Measurements from ENCODE around the gene ZNF444. TPM values are rescaled to one million over a fixed set of nuclear protein-coding genes. Genes with fewer than 3 reads are reported as not detected.

The ZNF444 gene
- total RNA-seq, 2 experiments from 2014 or later = 29.3 to 32.5 TPM

DNA sequence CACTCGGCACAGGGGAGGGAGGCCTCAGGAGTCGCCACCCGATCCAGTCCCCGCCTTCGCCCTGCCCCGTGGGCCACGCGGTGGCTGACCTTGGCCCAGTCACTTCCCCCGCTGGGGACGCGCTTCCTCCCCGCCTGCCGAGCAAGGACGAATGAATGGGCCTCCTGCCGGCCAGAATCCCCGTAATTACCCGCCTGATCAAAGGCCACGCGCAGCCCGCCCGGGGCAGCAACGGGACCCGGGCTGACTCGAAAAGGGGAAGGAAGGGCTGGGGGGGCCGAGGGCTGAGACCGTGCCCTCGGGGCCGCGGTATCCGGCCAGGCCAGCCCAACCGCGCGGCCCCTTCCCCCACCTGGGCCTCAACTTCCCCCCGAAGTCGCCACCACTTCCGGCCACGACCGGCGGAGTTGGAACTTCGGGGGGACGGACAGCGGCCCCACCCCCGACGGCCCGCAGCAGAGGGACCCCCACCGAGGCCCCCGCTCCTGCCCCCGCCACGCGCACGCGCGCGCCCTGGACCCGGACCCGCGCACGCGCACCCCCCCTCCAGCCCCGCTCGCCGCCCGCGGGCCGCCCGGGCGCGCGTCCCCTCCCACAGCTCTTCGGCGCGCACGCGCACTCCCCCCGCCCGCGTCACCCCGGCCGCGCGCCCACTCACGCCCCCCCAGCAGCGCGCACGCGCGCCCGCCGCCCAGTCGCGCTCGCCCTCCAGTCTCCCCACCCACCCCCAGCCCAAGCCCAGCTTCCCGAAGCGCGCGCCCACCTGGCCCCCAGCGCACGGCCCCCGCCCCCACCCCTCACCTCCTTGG, 20.5 kb upstream of the ZNF444 start:
- DNase-seq (peak; percentile 82), ATAC-seq (peak; percentile 48)
- H3K4me1 Mint-ChIP-seq = peaks cover 32% of the 10 kb centered on the region
- H3K4me3 Mint-ChIP-seq = peak overlapping the region; percentile 83
- peak overlapping the region; percentile 92 for H3K27ac Mint-ChIP-seq
- H3K36me3 Mint-ChIP-seq = peaks cover 3% of the 10 kb centered on the region
- CTCF ChIA-PET = interaction anchor here (0.9 to 1.0 kb wide), 3 partner anchors 22 to 213 kb away, joined by 3 read pairs; no protein-coding TSS in a partner anchor
- no peaks in the 10 kb centered on the region for H3K27me3 Mint-ChIP-seq
- H3K9me3 Mint-ChIP-seq (ENCODE audit: low read depth) = no peaks in the 10 kb centered on the region

DNA sequence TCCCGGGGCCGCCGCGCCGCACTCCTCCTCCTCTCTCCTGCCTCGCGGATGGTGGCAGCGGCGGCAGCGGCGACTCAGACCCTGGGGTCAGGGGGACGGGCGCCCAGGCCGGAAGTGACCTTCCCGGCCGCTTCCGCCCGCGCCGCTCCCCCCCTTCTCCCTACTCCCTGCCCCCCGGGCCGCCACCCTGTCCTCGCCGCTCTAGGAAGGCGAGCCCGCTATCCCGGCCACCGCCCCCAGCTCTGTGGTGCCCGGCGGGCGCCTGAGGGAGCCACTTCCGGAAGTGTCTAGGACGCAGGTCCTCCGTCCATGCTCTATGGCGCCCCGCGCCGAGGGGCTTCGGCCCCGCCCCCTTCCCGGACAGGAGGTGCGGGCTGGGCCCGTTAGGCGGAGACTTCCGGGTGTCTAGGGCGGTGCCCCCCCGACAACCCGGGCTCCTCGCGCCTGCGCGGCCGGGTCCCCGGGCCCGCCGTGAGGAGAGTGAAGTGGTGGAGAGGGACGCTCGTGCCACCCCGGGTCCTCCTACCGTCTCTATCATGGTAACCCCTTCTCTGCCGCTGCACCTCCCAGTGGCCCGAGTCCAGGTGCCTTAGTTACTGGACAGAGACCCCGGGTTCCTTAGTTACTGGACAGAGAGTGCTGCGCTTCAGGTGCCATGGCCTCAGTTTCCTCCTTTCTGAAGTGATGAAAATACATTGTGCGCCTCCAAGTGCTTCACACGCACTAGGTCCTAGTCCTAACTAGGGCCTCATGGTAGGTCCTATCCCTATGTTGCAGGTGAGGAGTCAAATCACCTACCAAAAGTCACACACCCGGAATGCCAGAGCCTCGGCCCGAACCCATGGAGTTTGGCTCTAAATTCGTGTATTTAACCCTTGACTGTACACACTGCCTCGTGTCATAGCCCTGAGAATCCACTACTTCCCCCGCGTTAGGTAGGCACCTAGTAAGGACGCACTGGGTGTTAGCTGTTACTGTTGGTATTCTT, 19.6 kb upstream of the ZNF444 start, which contains the start of gene ZNF787:
ZNF787 (minus strand) TSS at position 116 of the 988 bp plus-strand sequence. CDS start 18,078 bp downstream, outside the sequence.
- CTCF ChIA-PET = interaction anchor here (0.9 to 1.4 kb wide), 4 partner anchors 21 to 212 kb away, joined by 3 to 4 read pairs (median 3); no protein-coding TSS in a partner anchor
- peaks cover 3% of the 10 kb centered on the region for H3K36me3 Mint-ChIP-seq
- peak; percentile 89 for ATAC-seq

DNA sequence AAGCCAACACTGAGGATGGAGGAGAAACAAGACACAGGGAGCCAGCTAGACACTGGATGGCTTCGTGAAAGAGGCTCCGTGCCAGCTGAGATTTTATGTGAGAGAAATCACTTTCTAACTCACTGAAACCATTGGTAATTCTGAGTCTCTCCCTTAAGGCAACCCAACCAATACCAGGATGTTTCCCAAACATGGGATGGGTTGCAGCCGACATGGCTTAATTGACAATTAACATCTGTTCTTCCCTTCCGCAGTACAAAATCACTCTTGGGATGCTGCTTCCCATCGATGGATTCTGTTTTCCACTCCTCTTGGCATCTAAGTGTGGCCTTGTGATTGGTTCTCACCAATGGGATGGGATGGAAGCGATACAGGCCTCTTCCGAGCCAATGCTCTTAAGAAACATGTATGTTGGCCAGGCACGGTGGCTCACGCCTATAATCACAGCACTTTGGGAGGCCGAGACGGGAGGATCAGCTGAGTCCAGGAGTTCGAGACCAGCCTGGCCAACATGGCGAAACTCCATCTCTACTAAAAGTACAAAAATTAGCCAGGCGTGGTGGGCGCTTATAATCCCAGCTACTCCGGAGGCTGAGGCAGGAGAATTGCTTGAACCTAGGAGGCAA, 17.7 kb upstream of the ZNF444 start:
- CTCF ChIA-PET = interaction anchor here (1.4 kb wide), 1 partner anchor 43 kb away, joined by 4 read pairs; no protein-coding TSS in a partner anchor
- Mint-ChIP-seq H3K36me3 (peaks cover 3% of the 10 kb centered on the region), H3K4me1 (peaks cover 27% of the 10 kb centered on the region), H3K27me3 (no peaks in the 10 kb centered on the region), H3K9me3 (ENCODE audit: low read depth) (no peaks in the 10 kb centered on the region), H3K27ac (no peak overlapping the region), H3K4me3 (no peak overlapping the region)
- DNase-seq (no peak), ATAC-seq (no peak)

More for the DNA sequence above, 19.6 kb upstream of the ZNF444 start, which contains the start of gene ZNF787:
- Mint-ChIP-seq H3K9me3 (ENCODE audit: low read depth) (no peaks in the 10 kb centered on the region), H3K27me3 (no peaks in the 10 kb centered on the region), H3K4me1 (peaks cover 30% of the 10 kb centered on the region), H3K27ac (peak within 1 kb of the TSS; percentile 92), H3K4me3 (peak within 1 kb of the TSS; percentile 83)
- DNase-seq = peak; percentile 98

DNA sequence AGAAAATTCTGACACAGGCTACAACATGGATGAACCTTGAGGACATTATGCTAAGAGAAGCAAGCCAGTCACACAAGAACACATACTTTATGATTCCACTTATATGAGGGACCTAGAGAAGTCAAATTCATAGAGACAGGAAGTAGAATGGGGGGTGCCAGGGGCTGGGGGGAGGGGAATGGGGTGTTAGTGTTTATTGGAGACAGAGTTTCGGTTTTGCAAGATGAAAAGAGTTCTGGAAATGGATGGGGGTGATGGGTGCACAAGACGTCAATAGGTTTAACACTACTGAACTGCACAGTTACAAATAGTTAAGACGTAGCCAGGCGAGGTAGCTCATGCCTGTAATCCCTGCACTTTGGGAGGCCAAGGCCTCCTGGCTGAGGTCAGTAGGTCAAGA, 16.5 kb upstream of the ZNF444 start:
- ATAC-seq (no peak), DNase-seq (no peak)
- Mint-ChIP-seq H3K27ac (no peak overlapping the region), H3K4me3 (no peak overlapping the region), H3K27me3 (no peaks in the 10 kb centered on the region), H3K9me3 (ENCODE audit: low read depth) (no peaks in the 10 kb centered on the region), H3K4me1 (peaks cover 18% of the 10 kb centered on the region), H3K36me3 (no peaks in the 10 kb centered on the region)
- CTCF ChIA-PET = no interaction called here

DNA sequence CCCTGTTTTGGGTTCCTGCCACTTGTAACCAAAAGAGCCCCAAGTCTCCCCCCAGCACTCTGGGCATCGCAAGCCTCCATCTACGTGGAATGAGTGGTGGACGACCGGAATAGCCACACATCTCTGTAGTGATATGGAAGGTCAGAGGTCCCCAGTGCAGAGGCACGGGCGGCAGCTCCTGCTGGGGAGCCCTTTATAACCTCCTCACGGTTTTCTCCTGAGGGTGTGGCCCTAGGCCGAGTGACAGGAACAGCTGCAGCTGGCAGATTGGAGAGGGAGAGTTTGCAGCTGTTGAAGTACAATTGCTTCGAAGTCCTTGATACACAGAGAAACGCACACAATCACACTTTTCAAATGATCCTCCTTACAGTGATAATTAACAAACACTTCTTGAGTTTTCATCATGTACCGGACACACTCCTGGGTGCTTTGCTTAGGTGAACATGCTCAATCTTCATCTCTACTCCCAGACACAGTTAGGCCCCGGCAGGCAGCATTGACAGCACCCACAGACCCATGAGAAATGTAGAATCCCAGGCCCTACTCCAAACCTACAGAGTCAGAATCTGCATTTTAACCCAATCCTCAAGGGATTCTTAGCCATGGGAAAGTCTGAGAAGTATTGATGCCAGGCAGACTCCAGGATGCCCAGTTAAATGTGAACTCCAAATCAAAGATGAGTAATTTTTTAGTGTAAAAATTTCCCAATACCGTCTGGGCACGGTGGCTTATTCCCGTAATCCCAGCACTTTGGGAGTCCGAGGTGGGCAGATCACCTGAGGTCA, 15.1 kb upstream of the ZNF444 start:
- H3K27me3 Mint-ChIP-seq = no peaks in the 10 kb centered on the region
- H3K36me3 Mint-ChIP-seq = no peaks in the 10 kb centered on the region
- CTCF ChIA-PET = no interaction called here
- no peak overlapping the region for H3K4me3 Mint-ChIP-seq
- H3K27ac Mint-ChIP-seq = no peak overlapping the region
- H3K4me1 Mint-ChIP-seq = peaks cover 11% of the 10 kb centered on the region
- DNase-seq (no peak), ATAC-seq (no peak)
- H3K9me3 Mint-ChIP-seq (ENCODE audit: low read depth) = no peaks in the 10 kb centered on the region

DNA sequence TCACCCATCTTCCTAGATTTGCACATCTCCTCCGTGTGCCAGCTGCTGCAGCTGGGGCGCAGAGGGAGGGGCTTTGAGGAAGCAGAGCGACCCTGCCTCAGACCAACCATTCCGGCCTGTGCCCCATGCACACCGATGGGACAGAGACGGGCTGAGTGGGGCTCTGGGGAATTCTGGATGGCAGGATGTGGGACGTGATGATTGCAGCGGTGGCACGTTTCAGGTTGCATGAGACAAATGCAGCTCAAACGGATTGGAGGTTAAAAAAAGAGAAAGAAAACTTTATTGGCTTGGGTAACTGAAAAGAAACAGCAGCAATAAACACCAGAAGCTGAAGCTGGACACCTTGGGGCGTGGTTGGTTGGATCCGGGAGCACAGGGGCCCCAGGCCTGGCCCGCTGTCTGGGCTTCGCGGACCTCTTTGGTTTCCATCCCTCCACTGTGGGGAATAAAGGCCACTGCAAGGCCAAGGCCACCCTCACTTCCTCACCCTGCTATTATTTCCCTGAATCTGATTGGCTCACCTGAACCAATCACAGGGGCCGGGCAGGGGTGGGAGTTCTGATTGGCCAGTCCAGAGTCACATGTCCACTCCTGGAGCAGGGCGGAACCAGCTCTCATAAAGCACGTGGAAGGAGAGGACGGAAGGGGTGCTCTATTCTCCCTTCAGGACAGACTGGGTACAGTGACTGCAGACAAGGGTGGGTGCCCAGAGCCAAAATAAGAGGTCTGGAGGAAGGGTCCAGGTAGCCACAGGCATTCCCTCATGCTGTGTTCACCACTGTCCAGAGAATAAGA, 13.9 kb upstream of the ZNF444 start:
- Mint-ChIP-seq H3K4me3 (no peak overlapping the region), H3K9me3 (ENCODE audit: low read depth) (no peaks in the 10 kb centered on the region), H3K36me3 (no peaks in the 10 kb centered on the region), H3K27ac (no peak overlapping the region), H3K27me3 (no peaks in the 10 kb centered on the region), H3K4me1 (peaks cover 7% of the 10 kb centered on the region)
- no peak for DNase-seq
- CTCF ChIA-PET = no interaction called here
- ATAC-seq = no peak

DNA sequence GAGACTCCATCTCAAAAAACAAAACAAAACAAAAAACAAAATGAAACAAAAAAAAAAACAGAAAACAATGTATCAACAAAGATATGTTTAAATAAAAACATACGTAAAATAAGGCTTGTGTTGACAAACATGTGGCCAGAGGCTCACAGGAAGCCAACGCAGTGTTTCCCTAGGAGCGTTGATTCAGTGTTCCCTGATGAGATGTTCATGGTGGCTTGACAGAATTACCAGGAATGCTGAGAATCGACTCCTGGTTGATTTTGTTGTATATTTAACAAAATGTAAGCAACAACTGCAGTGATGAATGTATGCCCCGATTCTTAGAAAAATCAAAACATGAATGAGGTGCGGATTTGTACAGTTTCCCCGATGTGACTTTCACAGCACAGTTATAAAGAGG, 11.1 kb upstream of the ZNF444 start:
- Mint-ChIP-seq H3K9me3 (ENCODE audit: low read depth) (no peaks in the 10 kb centered on the region), H3K4me3 (no peak overlapping the region), H3K27ac (no peak overlapping the region), H3K36me3 (no peaks in the 10 kb centered on the region), H3K27me3 (no peaks in the 10 kb centered on the region), H3K4me1 (no peaks in the 10 kb centered on the region)
- CTCF ChIA-PET = interaction anchor here (0.7 kb wide), 1 partner anchor 1611 kb away, joined by 3 read pairs; no protein-coding TSS in a partner anchor
- DNase-seq (no peak), ATAC-seq (no peak)

DNA sequence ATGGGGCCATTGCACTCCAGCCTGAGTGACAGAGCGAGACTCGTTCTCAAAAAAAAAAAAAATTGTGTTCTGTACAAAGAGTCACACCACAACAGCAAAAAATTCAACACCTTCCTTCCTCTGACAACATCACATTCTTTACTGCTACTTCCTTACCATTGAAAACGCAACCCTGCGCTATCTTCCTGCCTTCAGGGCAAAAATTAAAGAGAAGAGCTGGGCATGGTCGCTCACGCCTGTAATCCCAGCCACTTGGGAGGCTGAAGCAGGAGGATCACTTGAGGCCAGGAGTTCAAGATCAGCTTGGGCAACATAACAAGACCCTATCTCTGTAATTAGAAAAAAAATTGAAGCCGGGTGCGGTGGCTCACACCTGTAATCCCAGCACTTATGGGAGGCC, 9.4 kb upstream of the ZNF444 start:
- CTCF ChIA-PET = no interaction called here
- Mint-ChIP-seq H3K36me3 (no peaks in the 10 kb centered on the region), H3K4me1 (no peaks in the 10 kb centered on the region), H3K9me3 (ENCODE audit: low read depth) (no peaks in the 10 kb centered on the region), H3K27ac (no peak overlapping the region), H3K4me3 (no peak overlapping the region), H3K27me3 (no peaks in the 10 kb centered on the region)
- ATAC-seq (no peak), DNase-seq (no peak)

DNA sequence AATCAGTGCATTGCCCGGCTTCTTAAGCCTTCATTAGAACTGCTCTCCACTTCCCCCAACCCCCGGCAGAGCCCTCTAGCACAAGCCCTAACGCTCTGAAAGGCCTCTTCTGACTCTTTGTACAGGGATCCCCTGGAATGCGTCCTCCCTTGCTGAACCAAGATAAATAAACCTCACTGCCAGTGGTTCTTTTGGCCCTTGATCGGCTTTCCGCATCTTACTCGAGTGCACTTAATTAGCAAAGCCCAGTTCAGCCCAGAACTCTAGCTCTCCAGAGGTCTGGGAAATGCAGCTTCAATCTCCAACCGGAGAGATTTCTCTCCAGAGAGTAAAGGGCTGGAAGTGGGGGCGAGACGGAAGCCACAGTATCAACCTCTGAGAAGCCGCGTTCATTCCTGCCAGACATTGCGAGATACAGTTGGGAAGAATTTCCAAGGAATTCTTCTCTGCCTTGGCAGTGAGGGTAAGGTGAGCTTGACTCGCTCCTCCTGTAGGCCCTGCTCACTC, 8.7 kb upstream of the ZNF444 start:
- Mint-ChIP-seq H3K27ac (no peak overlapping the region), H3K27me3 (no peaks in the 10 kb centered on the region)
- CTCF ChIA-PET = no interaction called here

DNA sequence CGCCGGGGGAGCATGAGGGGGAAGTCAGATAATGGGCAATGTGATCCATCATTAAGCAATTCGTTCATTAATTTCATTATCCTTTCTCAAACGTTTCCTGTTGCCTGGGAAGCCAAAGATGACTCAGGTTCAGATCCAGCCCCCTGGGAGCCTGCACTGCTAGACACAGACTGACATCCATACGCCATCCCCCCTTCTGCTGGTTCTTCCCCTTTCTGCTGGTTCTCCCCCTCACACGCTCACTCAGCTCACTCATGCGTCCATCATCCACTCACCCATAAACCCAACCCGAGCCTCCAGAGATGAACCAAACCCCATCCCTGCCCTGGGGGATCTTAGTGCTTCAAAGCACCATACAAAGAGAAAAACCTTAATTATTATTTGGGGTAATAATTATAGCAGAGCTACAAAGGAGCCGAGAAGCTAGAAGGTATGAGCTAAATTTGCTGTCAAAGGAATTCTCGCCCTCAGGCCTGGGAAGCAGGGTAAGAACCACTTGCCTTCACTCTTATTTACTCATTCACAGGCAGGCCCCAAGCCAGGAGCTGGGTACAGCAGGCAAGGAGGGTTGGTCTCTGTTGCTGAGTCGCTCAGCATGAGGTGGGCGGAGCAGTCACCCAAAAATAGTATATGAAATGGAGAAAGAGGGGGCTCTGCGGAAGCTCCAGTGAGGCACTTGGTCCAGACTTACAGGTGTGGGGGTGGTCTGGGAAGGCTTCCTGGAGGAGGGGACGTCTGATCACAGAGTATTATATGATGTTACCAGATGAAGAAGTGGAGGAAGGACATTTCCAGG, 7.0 kb upstream of the ZNF444 start:
- no peak overlapping the region for H3K27ac Mint-ChIP-seq
- ATAC-seq (no peak), DNase-seq (no peak)
- no peaks in the 10 kb centered on the region for H3K9me3 Mint-ChIP-seq (ENCODE audit: low read depth)
- H3K27me3 Mint-ChIP-seq = no peaks in the 10 kb centered on the region
- H3K4me3 Mint-ChIP-seq = no peak overlapping the region
- H3K36me3 Mint-ChIP-seq = no peaks in the 10 kb centered on the region
- CTCF ChIA-PET = interaction anchor here (1.2 to 1.9 kb wide), 2 partner anchors 12 to 58 kb away, joined by 3 to 7 read pairs; no protein-coding TSS in a partner anchor
- H3K4me1 Mint-ChIP-seq = peaks cover under 1% of the 10 kb centered on the region

More for the DNA sequence above, 8.7 kb upstream of the ZNF444 start:
- H3K9me3 Mint-ChIP-seq (ENCODE audit: low read depth) = no peaks in the 10 kb centered on the region
- no peaks in the 10 kb centered on the region for H3K4me1 Mint-ChIP-seq
- no peak for ATAC-seq
- DNase-seq = no peak
- no peaks in the 10 kb centered on the region for H3K36me3 Mint-ChIP-seq
- no peak overlapping the region for H3K4me3 Mint-ChIP-seq

DNA sequence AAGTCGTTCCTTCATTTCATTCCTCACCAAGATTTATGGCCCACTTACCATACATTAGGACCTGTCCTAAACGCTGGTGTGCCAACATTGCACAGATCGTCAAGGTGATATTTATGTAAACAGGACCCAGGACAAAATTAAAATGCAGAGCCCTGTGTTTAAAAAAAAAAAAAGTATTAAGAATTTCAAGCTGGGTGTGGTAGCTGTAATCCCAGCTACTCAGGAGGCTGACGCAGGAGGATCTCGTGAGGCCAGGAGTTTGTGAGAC, 6.5 kb upstream of the ZNF444 start:
- H3K27ac Mint-ChIP-seq = no peak overlapping the region
- H3K4me3 Mint-ChIP-seq = no peak overlapping the region
- H3K4me1 Mint-ChIP-seq = peaks cover 4% of the 10 kb centered on the region
- ATAC-seq (no peak), DNase-seq (no peak)
- H3K36me3 Mint-ChIP-seq = no peaks in the 10 kb centered on the region
- H3K9me3 Mint-ChIP-seq (ENCODE audit: low read depth) = no peaks in the 10 kb centered on the region
- CTCF ChIA-PET = interaction anchor here (1.2 to 1.9 kb wide), 2 partner anchors 11 to 58 kb away, joined by 3 to 7 read pairs; no protein-coding TSS in a partner anchor
- no peaks in the 10 kb centered on the region for H3K27me3 Mint-ChIP-seq
